Chondrocyte (in vitro differentiated cells): Measurements from ENCODE around the gene ACTR1A. TPM values are rescaled to one million over a fixed set of nuclear protein-coding genes. Genes with fewer than 3 reads are reported as not detected.

Experiments
- DNase-seq: peaks from one replicate; pipeline ENCODE4 v3.0.0; 2021; ENCODE audit warnings: mixed read lengths, low spot score
- H3K27ac Mint-ChIP-seq: one replicate; pipeline ENCODE4 v1.8.0; 2021; ENCODE audit warnings: mild to moderate bottlenecking, moderate library complexity, mixed read lengths; ENCODE audit not compliant: unreplicated experiment
- H3K27me3 Mint-ChIP-seq: 2 replicates; pipeline ENCODE4 v1.8.0; 2021; ENCODE audit warnings: low read depth, mixed read lengths
- H3K36me3 Mint-ChIP-seq: 2 replicates; pipeline ENCODE4 v1.8.0; 2021; ENCODE audit warnings: low read depth, mixed read lengths
- H3K4me1 Mint-ChIP-seq: 2 replicates; pipeline ENCODE4 v1.8.0; 2021; ENCODE audit warnings: low read depth, mild to moderate bottlenecking, mixed read lengths
- H3K4me3 Mint-ChIP-seq: one replicate; pipeline ENCODE4 v1.8.0; 2021; ENCODE audit warnings: mild to moderate bottlenecking, moderate library complexity, mixed read lengths; ENCODE audit not compliant: unreplicated experiment
- H3K9me3 Mint-ChIP-seq: 2 replicates; pipeline ENCODE4 v1.8.0; 2021; ENCODE audit warnings: low read depth, mixed read lengths
- CTCF ChIP-seq: fragments of 200-600 bp; sonication (generic); IDR thresholded peaks from 2 replicates; pipeline ENCODE4 v1.5.0; 2021; ENCODE audit warnings: antibody characterized with exemption, mild to moderate bottlenecking, moderate library complexity
- total RNA-seq: library from RNA; stranded (reverse); gene quantifications from 3 replicates; pipeline ENCODE4 v1.2.1, GENCODE V29; 2021

Gene ACTR1A
- total RNA-seq, 1 donor from 2014 or later: 128 TPM

GRCh38 chr10:102514487-102515311, 12.2 kb upstream of the ACTR1A start:
- H3K4me3 Mint-ChIP-seq: no peak overlapping the region
- H3K36me3 Mint-ChIP-seq: peaks cover 13% of the 10 kb centered on the region
- H3K27ac Mint-ChIP-seq: no peak overlapping the region
- H3K9me3 Mint-ChIP-seq: no peaks in the 10 kb centered on the region
- H3K27me3 Mint-ChIP-seq: no peaks in the 10 kb centered on the region
- peaks cover 19% of the 10 kb centered on the region for H3K4me1 Mint-ChIP-seq
- TF ChIP-seq CTCF: no peak
- no peak for DNase-seq

GRCh38 chr10:102511583-102512274, 9.2 kb upstream of the ACTR1A start:
- Mint-ChIP-seq H3K27me3 (no peaks in the 10 kb centered on the region), H3K36me3 (peaks cover 13% of the 10 kb centered on the region), H3K9me3 (no peaks in the 10 kb centered on the region), H3K4me3 (no peak overlapping the region), H3K27ac (no peak overlapping the region), H3K4me1 (peaks cover 22% of the 10 kb centered on the region)
- TF ChIP-seq CTCF: no peak
- no peak for DNase-seq

- H3K4me1 Mint-ChIP-seq: peaks cover 34% of the 10 kb centered on the region
- DNase-seq: no peak
- H3K27ac Mint-ChIP-seq: no peak overlapping the region
- peaks cover 13% of the 10 kb centered on the region for H3K36me3 Mint-ChIP-seq
- no peak overlapping the region for H3K4me3 Mint-ChIP-seq
- TF ChIP-seq CTCF: no peak
- no peaks in the 10 kb centered on the region for H3K9me3 Mint-ChIP-seq
- H3K27me3 Mint-ChIP-seq: no peaks in the 10 kb centered on the region
Observed at GRCh38 chr10:102509387-102509786, 6.9 kb upstream of the ACTR1A start.

- Mint-ChIP-seq H3K27me3 (no peaks in the 10 kb centered on the region), H3K36me3 (peaks cover 11% of the 10 kb centered on the region), H3K4me1 (peaks cover 34% of the 10 kb centered on the region), H3K9me3 (no peaks in the 10 kb centered on the region), H3K27ac (no peak overlapping the region), H3K4me3 (no peak overlapping the region)
- no peak for TF ChIP-seq CTCF
- DNase-seq: no peak
Observed at GRCh38 chr10:102508506-102508905, 6.0 kb upstream of the ACTR1A start.

GRCh38 chr10:102507521-102507920, 5.0 kb upstream of the ACTR1A start:
- peaks cover 8% of the 10 kb centered on the region for H3K36me3 Mint-ChIP-seq
- TF ChIP-seq CTCF: no peak
- H3K27ac Mint-ChIP-seq: no peak overlapping the region
- no peaks in the 10 kb centered on the region for H3K27me3 Mint-ChIP-seq
- H3K9me3 Mint-ChIP-seq: no peaks in the 10 kb centered on the region
- no peak overlapping the region for H3K4me3 Mint-ChIP-seq
- no peak for DNase-seq
- peaks cover 30% of the 10 kb centered on the region for H3K4me1 Mint-ChIP-seq
